Activated naive CD4-positive, alpha-beta T cell treated with anti-CD3 and anti-CD28 coated beads, Interleukin-2, amount 50 U/mL, for 16 hours (primary cell): ENCODE measurements around the gene GAB1.

Experiments used
- DNase-seq: peaks from one replicate; pipeline ENCODE4 v3.0.0-alpha.2; 2020

Gene GAB1

GRCh38 chr4:143512978-143513313 lies 176.3 kb downstream of the GAB1 start:
- no peak for DNase-seq

- peak; percentile 93 for DNase-seq
Measured at GRCh38 chr4:143513314-143514168, 176.9 kb downstream of the GAB1 start, which contains the start of gene SMARCA5. Gene SMARCA5 (plus strand): TSS chr4:143513702. CDS start chr4:143513925, 223 bp downstream.

GRCh38 chr4:143514169-143514495 lies 177.5 kb downstream of the GAB1 start:
- DNase-seq = no peak

GRCh38 chr4:143514497-143514896 lies 177.8 kb downstream of the GAB1 start:
- peak; percentile 10 for DNase-seq

- DNase-seq = no peak
Measured at GRCh38 chr4:143514901-143515300, 178.2 kb downstream of the GAB1 start.

- DNase-seq = no peak
Measured at GRCh38 chr4:143515905-143516304, 179.2 kb downstream of the GAB1 start.

- no peak for DNase-seq
Measured at GRCh38 chr4:143517764-143518163, 181.1 kb downstream of the GAB1 start.
